Pancreas (tissue), 10 donors: ENCODE results near the gene TPPP. TPM values are rescaled to one million over a fixed set of nuclear protein-coding genes. Genes with fewer than 3 reads are reported as not detected.

ENCODE experiments used
- ATAC-seq, 4 donors: fragments of 200-7000 bp; cut with Tn5 transposase; one replicate each; pipeline versions ENCODE4 v1.8.0 to v1.9.1; 2020; ENCODE audit warnings: mild to moderate bottlenecking in 4 of 4, moderate library complexity in 4 of 4
- DNase-seq, 6 donors: peaks; one replicate each; pipeline ENCODE4 v3.0.0-alpha.2; 2020
- FAIRE-seq: peaks from 2 replicates; lab custom pipeline; 2012; peaks lifted over from hg19 to GRCh38; lab: Jason Lieb, UNC
- H3K27ac ChIP-seq, 4 donors: fragments of 200-600 bp; sonication (generic); 1 replicate in 3 of 4; 2 replicates in 1 of 4; pipeline versions ENCODE4 v1.5.0 to v1.8.0; 2020
- H3K27me3 ChIP-seq, 4 donors: fragments of 200-600 bp; one replicate each; pipeline ENCODE4 v1.8.0; 2021
- H3K36me3 ChIP-seq, 3 donors: fragments of 200-600 bp; sonication (generic) in 1 of 3; one replicate each; pipeline versions ENCODE4 v1.5.0 to v1.8.0; 2020 to 2021
- H3K4me1 ChIP-seq, 3 donors: fragments of 200-600 bp; one replicate each; pipeline ENCODE4 v1.8.0; 2021
- H3K4me3 ChIP-seq, 4 donors: fragments of 200-600 bp; sonication (generic) in 2 of 4; one replicate each; pipeline versions ENCODE4 v1.5.0 to v1.8.0; 2020 to 2021
- H3K9me3 ChIP-seq, 4 donors: fragments of 200-600 bp; one replicate each; pipeline ENCODE4 v1.8.0; 2021
- WGBS, 2 donors: extraction: QIAGEN DNeasy Blood & Tissue Kit; methylation state at CpG; one replicate each; pipeline ENCODE4 v1.1.7; 2013; 5-methylcytosine and 5-hydroxymethylcytosine counted together
- intact Hi-C, 3 donors: fragments of 100-400 bp; cut with DNase I; formaldehyde crosslinking; loops; one replicate each; pipeline versions ENCODE4 v1.11.1 to v1.14.2; 2022
- polyA plus RNA-seq, 2 donors: library from polyadenylated mRNA; stranded (reverse); fragments of 200-250 nt; gene quantifications; one replicate each; pipeline ENCODE4 v1.2.3, GENCODE V29; 2013
- total RNA-seq, 6 donors: library from RNA; stranded (reverse); fragmentation: NEBNext Ultra II Directional in 4 of 6; extraction: Animal tissue kit (Norgen Biotek cat#: 25700) in 4 of 6; gene quantifications; one replicate each; pipeline versions ENCODE4 v1.2.1 to v1.2.4, GENCODE V29; 2021 to 2023
- TF ChIP-seq, protein P1 (sequence below), 4 donors: fragments of 200-600 bp; sonication (generic) in 3 of 4; IDR thresholded peaks; one replicate each; pipeline versions ENCODE4 v1.5.0 to v1.8.0; 2021; ENCODE audit warnings: antibody characterized with exemption in 4 of 4
- donor health status: healthy with polysubstance abuse.
- donor health status: DM: no; HTN: no; CAD: no; lungs with moderate emphysema.
- donor health status: DM: no; HTN: no; CAD: no.
- donor health status: control.
- donor health status: control.
- donor health status: Bipolar disorder and iron deficiency.
- donor health status: DM: yes; HTN: yes; CAD: no.
- donor health status: DM: no; HTN: no; CAD: no.
- donor health status: DM: no; HTN: no; CAD: no.
- donor health status: DM: yes; HTN: yes; CAD: no.

The TPPP gene
- total and polyA plus RNA-seq, 8 donors, result 2.1 to 6.4 (median 2.8) TPM

DNA sequence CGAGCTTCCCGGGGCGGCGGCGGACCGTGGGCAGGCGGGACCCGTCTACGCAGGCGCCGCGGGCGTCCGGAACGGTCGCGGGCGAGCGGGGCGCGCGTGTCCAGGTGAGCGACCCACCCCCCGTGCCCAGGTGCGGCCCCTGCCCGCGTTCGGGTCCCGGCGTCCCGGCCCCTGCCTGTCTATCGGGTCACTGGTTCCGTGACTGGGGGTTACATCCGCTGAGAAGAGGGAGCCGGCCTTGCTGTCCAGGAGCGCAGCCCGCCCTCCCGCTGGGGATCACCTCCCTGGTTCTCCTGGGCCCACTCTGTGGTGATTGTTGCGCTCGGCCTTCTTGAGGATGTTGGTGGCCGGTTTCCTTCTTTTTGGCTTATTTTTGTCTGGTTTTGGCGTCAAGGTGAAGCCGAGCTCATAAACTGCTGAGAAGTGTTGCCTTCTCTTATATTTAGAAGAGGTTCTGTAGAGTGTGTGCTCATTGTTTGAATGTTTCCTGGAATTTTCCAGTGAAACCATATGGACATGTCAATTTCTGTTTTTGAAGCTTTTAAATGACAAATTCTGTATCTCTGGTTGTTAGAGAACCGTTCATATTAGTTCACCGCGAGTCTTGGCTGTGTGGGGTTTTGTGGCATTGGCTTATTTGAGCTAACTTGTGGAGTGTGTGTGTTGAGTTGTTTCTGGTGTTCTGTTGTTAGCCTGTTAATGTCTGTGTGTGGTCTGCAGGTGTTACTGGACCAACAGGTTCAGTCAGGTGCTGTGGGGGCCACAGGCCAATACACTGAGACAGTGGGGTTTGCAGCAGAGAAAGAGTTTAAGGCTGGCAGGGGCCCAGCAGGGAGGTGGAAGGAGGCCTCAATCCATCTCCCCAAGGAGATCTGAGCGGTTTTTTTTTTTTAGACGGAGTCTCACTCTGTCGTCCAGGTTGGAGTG lies 80.4 kb downstream of the TPPP start:
- DNase-seq, result peak in 3 of 6 donors; percentile 5 to 84 (median 24)
- ATAC-seq, result peak; percentile 4 to 46 (median 20)
- Histone ChIP-seq H3K4me3 (peak overlapping the region; percentile 71 to 94 (median 94)), H3K36me3 (no peaks in the 10 kb centered on the region), H3K9me3 (no peaks in the 10 kb centered on the region), H3K4me1 (peaks cover 0 to 6% (median 0%) of the 10 kb centered on the region in 3 donors), H3K27ac (no peak overlapping the region), H3K27me3 (no peaks in the 10 kb centered on the region)
- no peak for FAIRE-seq
- intact Hi-C loops, result no loop called here
- TF ChIP-seq, protein P1, sequence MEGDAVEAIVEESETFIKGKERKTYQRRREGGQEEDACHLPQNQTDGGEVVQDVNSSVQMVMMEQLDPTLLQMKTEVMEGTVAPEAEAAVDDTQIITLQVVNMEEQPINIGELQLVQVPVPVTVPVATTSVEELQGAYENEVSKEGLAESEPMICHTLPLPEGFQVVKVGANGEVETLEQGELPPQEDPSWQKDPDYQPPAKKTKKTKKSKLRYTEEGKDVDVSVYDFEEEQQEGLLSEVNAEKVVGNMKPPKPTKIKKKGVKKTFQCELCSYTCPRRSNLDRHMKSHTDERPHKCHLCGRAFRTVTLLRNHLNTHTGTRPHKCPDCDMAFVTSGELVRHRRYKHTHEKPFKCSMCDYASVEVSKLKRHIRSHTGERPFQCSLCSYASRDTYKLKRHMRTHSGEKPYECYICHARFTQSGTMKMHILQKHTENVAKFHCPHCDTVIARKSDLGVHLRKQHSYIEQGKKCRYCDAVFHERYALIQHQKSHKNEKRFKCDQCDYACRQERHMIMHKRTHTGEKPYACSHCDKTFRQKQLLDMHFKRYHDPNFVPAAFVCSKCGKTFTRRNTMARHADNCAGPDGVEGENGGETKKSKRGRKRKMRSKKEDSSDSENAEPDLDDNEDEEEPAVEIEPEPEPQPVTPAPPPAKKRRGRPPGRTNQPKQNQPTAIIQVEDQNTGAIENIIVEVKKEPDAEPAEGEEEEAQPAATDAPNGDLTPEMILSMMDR (IDR thresholded peaks at IDR 0.05), result no peak
- 12 to 15% methylated on average over 41 to 49 of the region's 49 CpGs for WGBS, 2 donors

DNA sequence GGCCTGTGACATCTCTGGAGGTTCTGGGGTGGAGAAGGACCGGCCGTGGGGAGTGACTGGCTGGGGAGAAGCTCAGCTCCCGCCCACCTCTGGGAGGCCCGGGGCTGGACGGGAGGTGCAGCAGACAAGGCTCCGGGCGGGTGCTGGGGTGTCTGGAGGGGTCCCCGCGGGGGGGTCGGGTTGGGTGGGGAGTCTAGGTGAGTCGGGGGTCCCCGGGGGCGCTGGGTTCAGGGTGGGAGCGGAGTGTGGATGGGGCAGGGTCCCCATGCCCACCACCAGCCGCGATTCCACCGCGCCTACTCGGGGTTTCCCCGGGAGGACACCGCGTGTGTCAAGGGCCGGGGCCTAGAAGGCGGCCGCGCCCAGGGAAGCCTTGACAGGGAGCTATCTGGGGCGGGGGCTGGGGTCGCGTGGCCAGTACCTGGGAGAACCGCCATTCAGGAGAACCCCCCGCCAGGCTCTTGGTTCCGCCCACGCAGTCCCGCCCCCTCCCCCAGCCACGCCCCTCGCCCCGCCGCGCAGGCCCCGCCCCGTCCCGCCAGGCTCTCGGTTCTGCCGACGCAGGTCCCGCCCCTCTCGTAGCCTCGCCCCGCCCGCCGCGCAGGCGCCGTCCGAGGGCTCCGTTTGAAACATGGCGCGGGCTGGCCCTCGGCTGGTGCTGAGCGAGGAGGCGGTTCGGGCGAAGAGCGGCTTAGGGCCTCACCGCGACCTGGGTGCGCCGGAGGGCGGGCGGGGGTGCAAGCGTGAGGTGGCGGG lies 81.2 kb downstream of the TPPP start, which contains the start of gene CEP72:
CEP72 (plus strand) TSS at position 610 of the 756 bp plus-strand sequence; CDS start at position 632, 22 bp downstream.
- 0 to 2% methylated on average over 38 to 72 of the region's 72 CpGs for whole genome bisulfite sequencing, 2 donors
- no peak for FAIRE-seq
- no peaks in the 10 kb centered on the region for H3K9me3 ChIP-seq
- peaks cover 0 to 6% (median 0%) of the 10 kb centered on the region in 3 donors for H3K4me1 ChIP-seq
- H3K27me3 ChIP-seq, result no peaks in the 10 kb centered on the region
- TF ChIP-seq, protein P1 (IDR thresholded peaks at IDR 0.05), result no peak
- peak; percentile 87 to 99 (median 95) for DNase-seq
- ATAC-seq, result peak; percentile 96 to 99 (median 97)
- H3K36me3 ChIP-seq, result no peaks in the 10 kb centered on the region
- intact Hi-C loops, result no loop called here
- H3K27ac ChIP-seq, result peak within 1 kb of the TSS in 2 of 4 donors; percentile 28 to 50
- H3K4me3 ChIP-seq, result peak within 1 kb of the TSS; percentile 71 to 94 (median 94)

DNA sequence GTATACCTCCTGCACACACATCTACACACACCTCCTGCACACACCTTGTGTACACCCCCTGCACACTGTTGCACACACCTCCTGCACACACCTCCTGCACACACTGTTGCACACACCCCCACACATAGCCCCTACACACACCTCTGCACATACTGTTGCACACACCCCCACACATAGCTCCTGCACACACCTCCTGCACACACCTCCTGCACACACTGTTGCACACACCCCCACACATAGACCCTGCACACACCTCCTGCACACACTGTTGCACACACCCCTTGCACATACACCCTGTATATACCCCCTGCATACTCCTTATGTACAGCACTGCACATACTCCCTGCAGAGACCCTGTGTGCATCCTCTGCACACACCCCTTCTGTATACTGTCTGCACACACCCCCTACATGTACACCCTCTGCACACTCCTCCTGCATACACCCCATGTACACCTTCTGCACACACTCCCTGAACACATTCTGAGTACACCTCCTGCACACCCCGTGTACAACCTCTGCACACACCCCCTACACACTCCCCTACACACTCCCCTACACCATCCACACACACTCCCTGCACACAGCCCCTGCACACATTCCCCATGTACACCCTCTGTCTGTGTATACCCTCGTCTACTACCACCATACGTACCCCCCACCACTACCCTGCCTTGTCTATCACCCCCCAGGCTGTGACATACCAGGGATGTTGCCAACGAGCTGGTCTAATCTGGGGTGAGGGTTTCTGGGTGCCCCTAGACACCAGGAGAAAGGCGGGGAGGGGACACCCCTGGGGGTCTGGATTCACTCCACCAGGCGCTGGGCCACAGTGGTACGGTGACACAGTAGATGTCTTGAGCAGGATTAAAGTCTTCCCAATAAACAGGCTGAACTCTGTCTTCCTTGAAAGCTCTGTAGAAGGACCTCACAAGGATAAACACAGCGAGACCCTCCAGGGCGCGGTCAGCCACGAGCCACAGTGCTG lies 82.1 kb downstream of the TPPP start:
- Histone ChIP-seq H3K27me3 (no peaks in the 10 kb centered on the region), H3K36me3 (no peaks in the 10 kb centered on the region), H3K4me1 (peaks cover 0 to 6% (median 0%) of the 10 kb centered on the region in 3 donors), H3K27ac (no peak overlapping the region), H3K4me3 (peak overlapping the region; percentile 71 to 94 (median 94)), H3K9me3 (no peaks in the 10 kb centered on the region)
- ATAC-seq (no peak), FAIRE-seq (no peak), DNase-seq (peak in 3 of 6 donors; percentile 10 to 48 (median 20))
- WGBS, 2 donors, result 34 to 35% methylated on average over 11 of the region's 11 CpGs
- TF ChIP-seq, protein P1 (IDR thresholded peaks at IDR 0.05), result no peak
- intact Hi-C loops, result no loop called here

DNA sequence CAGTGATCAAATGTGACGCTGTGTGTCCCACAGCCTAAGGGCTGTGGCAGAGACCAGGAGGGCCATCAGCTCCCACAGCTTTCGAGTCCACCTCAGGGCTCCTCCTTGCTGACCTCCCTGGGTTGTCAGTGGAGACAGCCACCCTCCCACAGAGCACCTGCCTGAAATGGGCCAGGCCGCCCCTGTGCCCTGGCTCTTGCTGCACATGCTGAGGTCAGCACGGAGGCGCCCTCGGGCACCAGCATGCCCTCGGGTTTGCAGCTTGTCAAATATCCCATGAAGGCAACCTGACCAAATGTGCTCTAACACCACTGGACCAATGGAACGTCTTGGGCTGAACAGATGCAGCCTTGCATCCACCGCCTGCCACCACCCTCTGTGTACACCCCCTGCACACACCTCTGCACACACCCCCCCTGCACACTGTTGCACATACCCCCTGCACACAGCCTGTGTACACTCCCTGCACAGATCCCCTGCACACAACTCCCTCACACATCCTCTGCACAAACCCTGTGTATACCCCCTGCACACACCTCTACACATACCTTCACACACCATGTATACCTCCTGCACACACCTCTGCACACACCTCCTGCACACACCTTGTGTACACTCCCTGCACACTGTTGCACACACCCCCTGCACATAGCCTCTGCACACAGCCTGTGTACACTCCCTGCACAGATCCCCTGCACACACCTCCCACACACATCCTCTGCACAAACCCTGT lies 83.0 kb downstream of the TPPP start:
- H3K4me3 ChIP-seq, result no peak overlapping the region
- intact Hi-C loops, result no loop called here
- H3K27me3 ChIP-seq, result no peaks in the 10 kb centered on the region
- 89 to 95% methylated on average over 9 of the region's 9 CpGs for WGBS, 2 donors
- no peaks in the 10 kb centered on the region for H3K36me3 ChIP-seq
- no peak for ATAC-seq
- no peak overlapping the region for H3K27ac ChIP-seq
- peak in 2 of 6 donors; percentile 9 for DNase-seq
- TF ChIP-seq, protein P1 (IDR thresholded peaks at IDR 0.05), result no peak
- no peaks in the 10 kb centered on the region for H3K9me3 ChIP-seq
- no peak for FAIRE-seq
- H3K4me1 ChIP-seq, result peaks cover 0 to 6% (median 0%) of the 10 kb centered on the region in 3 donors
